Measurements from ENCODE around the gene FOXF1.

GRCh38 chr16:86494039-86494564, 16.2 kb upstream of the FOXF1 start:
- TF ChIP-seq CTCF (IDR thresholded peaks at IDR 0.05; ENCODE audit: low read depth, low read length) (no peak), EZH2phosphoT487 (IDR thresholded peaks at IDR 0.05; ENCODE audit: low read depth) (no peak)

Data from OCI-LY3 (cell line).